GM15510 (cell line): ENCODE results near the gene ELK3.

ENCODE experiments used
- POLR2A ChIP-seq: IDR thresholded peaks from 3 replicates; pipeline ENCODE4 v1.6.1; 2011; ENCODE audit warnings: borderline replicate concordance; ENCODE audit not compliant: insufficient read length; ENCODE audit errors: extremely low read depth

Gene ELK3

GRCh38 chr12:96305665-96306064, 111.5 kb downstream of the ELK3 start:
- TF ChIP-seq POLR2A: no peak

GRCh38 chr12:96308881-96309280, 114.7 kb downstream of the ELK3 start:
- no peak for TF ChIP-seq POLR2A

- TF ChIP-seq POLR2A: no peak
Measured at GRCh38 chr12:96310067-96310466, 115.9 kb downstream of the ELK3 start.

GRCh38 chr12:96311191-96311590, 117.0 kb downstream of the ELK3 start:
- TF ChIP-seq POLR2A: no peak

GRCh38 chr12:96313606-96314005, 119.4 kb downstream of the ELK3 start:
- no peak for TF ChIP-seq POLR2A

GRCh38 chr12:96314723-96315122, 120.5 kb downstream of the ELK3 start:
- TF ChIP-seq POLR2A: no peak
